ENCODE measurements around the gene RRH.
"Not testable (repeated sequence)": the region's sequence is repeated elsewhere in the genome, so short reads cannot be mapped to it uniquely, and the experiment has no call there.

RRH gene

GRCh38 chr4:109833756-109834155 lies 6.0 kb downstream of the RRH start:
- in situ Hi-C loops (cut with MboI; ENCODE audit: low sequenced_read_pairs): no loop called here

GRCh38 chr4:109836985-109837384 lies 9.2 kb downstream of the RRH start:
- in situ Hi-C loops (cut with MboI; ENCODE audit: low sequenced_read_pairs): no loop called here

GRCh38 chr4:109846395-109847098 lies 18.8 kb downstream of the RRH start:
- in situ Hi-C loops (cut with MboI; ENCODE audit: low sequenced_read_pairs): no loop called here

GRCh38 chr4:109847896-109848442 lies 20.2 kb downstream of the RRH start, which contains the start of gene LRIT3:
TSS of gene LRIT3 (plus strand) at chr4:109848107. CDS start at chr4:109848202, 95 bp downstream.
- in situ Hi-C loops (cut with MboI; ENCODE audit: low sequenced_read_pairs): no loop called here

GRCh38 chr4:109848501-109848900 lies 20.7 kb downstream of the RRH start:
- in situ Hi-C loops (cut with MboI; ENCODE audit: low sequenced_read_pairs): no loop called here

- in situ Hi-C loops (cut with MboI; ENCODE audit: low sequenced_read_pairs): no loop called here
These were observed 22.8 kb downstream of the RRH start for GRCh38 chr4:109850601-109851000.

GRCh38 chr4:109859426-109860300 lies 31.9 kb downstream of the RRH start:
- in situ Hi-C loops (cut with MboI; ENCODE audit: low sequenced_read_pairs): not testable (repeated sequence)

- in situ Hi-C loops (cut with MboI; ENCODE audit: low sequenced_read_pairs): no loop called here
These were observed 33.5 kb downstream of the RRH start for GRCh38 chr4:109861271-109861670.

GRCh38 chr4:109861916-109862511 lies 34.2 kb downstream of the RRH start:
- in situ Hi-C loops (cut with MboI; ENCODE audit: low sequenced_read_pairs): no loop called here

- in situ Hi-C loops (cut with MboI; ENCODE audit: low sequenced_read_pairs): no loop called here
These were observed 36.4 kb downstream of the RRH start for GRCh38 chr4:109864134-109864533.

GRCh38 chr4:109870061-109870460 lies 42.3 kb downstream of the RRH start:
- in situ Hi-C loops (cut with MboI; ENCODE audit: low sequenced_read_pairs): no loop called here

GRCh38 chr4:109872065-109872464 lies 44.3 kb downstream of the RRH start:
- in situ Hi-C loops (cut with MboI; ENCODE audit: low sequenced_read_pairs): no loop called here

- in situ Hi-C loops (cut with MboI; ENCODE audit: low sequenced_read_pairs): no loop called here
These were observed 45.3 kb downstream of the RRH start for GRCh38 chr4:109872950-109873656.

- in situ Hi-C loops (cut with MboI; ENCODE audit: low sequenced_read_pairs): no loop called here
These were observed 46.2 kb downstream of the RRH start for GRCh38 chr4:109873791-109874514.

GRCh38 chr4:109875106-109875505 lies 47.3 kb downstream of the RRH start:
- in situ Hi-C loops (cut with MboI; ENCODE audit: low sequenced_read_pairs): no loop called here

- in situ Hi-C loops (cut with MboI; ENCODE audit: low sequenced_read_pairs): not testable (repeated sequence)
These were observed 47.8 kb downstream of the RRH start for GRCh38 chr4:109875553-109875952.

- in situ Hi-C loops (cut with MboI; ENCODE audit: low sequenced_read_pairs): no loop called here
These were observed 49.0 kb downstream of the RRH start for GRCh38 chr4:109876634-109877265.

- in situ Hi-C loops (cut with MboI; ENCODE audit: low sequenced_read_pairs): no loop called here
These were observed 49.6 kb downstream of the RRH start for GRCh38 chr4:109877400-109877799.

- in situ Hi-C loops (cut with MboI; ENCODE audit: low sequenced_read_pairs): no loop called here
These were observed 50.6 kb downstream of the RRH start for GRCh38 chr4:109878355-109878754.

- in situ Hi-C loops (cut with MboI; ENCODE audit: low sequenced_read_pairs): no loop called here
These were observed 51.3 kb downstream of the RRH start for GRCh38 chr4:109879081-109879480.
